HEK293 (cell line): Measurements from ENCODE around the gene CYB5R4.

ENCODE experiments used
- CTCF ChIA-PET: fragments of 350-600 bp; formaldehyde crosslinking; extraction: SDS; loops from one replicate; lab custom pipeline; 2021; ENCODE audit warnings: antibody characterized with exemption; lab: Yijun Ruan, JAX
- POLR2A ChIA-PET: fragments of 300-600 bp; formaldehyde crosslinking; extraction: SDS; loops from one replicate; lab custom pipeline; 2020; ENCODE audit warnings: antibody characterized with exemption, inconsistent platforms; lab: Yijun Ruan, JAX
- H3K27ac ChIP-seq: fragments of 200-500 bp; sonication (Bioruptor generic); 2 replicates; pipeline ENCODE4 v1.5.1; 2014; ENCODE audit warnings: low read depth, low read length, control low read depth, inconsistent platforms; ENCODE audit errors: extremely low read depth
- H3K36me3 ChIP-seq, 2 experiments: fragments of 200-500 bp in 1 of 2; sonication (Bioruptor generic) in 1 of 2; 1 replicate in 1 of 2; 2 replicates in 1 of 2; pipeline ENCODE4 v1.5.1; 2014 to 2017; ENCODE audit warnings: inconsistent platforms in 2 of 2, low read length in 2 of 2; ENCODE audit not compliant: control insufficient read depth in 2 of 2, insufficient read depth in 1 of 2
- H3K4me1 ChIP-seq: fragments of 200-500 bp; sonication (Bioruptor generic); 2 replicates; pipeline ENCODE4 v1.5.1; 2014; ENCODE audit warnings: mild to moderate bottlenecking, low read length, inconsistent platforms; ENCODE audit not compliant: control insufficient read depth, insufficient read depth
- H3K4me3 ChIP-seq: 2 replicates; pipeline ENCODE4 v1.5.1; 2011; ENCODE audit warnings: low read depth, mild to moderate bottlenecking, control low read depth, low read length, moderate library complexity
- H3K9me3 ChIP-seq: fragments of 200-500 bp; sonication (Bioruptor generic); 2 replicates; pipeline ENCODE4 v1.5.1; 2014; ENCODE audit warnings: low read depth, low read length, inconsistent platforms; ENCODE audit not compliant: control insufficient read depth, insufficient read depth
- EGR2 ChIP-seq: fragments of 450-650 bp; formaldehyde crosslinking; IDR thresholded peaks from 2 replicates; pipeline ENCODE4 v1.5.1; 2016; ENCODE audit warnings: low read depth, missing biosample characterization, missing genetic modification characterization
- GLI2 ChIP-seq: fragments of 450-650 bp; formaldehyde crosslinking; IDR thresholded peaks from 2 replicates; pipeline ENCODE4; 2017; ENCODE audit warnings: missing biosample characterization, missing genetic modification characterization, low read depth, borderline replicate concordance
- IKZF3 ChIP-seq: fragments of 450-650 bp; IDR thresholded peaks from 2 replicates; pipeline ENCODE4 v1.5.0; 2018; ENCODE audit warnings: missing biosample characterization, mild to moderate bottlenecking, missing genetic modification characterization, moderate library complexity
- MZF1 ChIP-seq: fragments of 450-650 bp; formaldehyde crosslinking; IDR thresholded peaks from 2 replicates; pipeline ENCODE4 v1.5.1; 2017; ENCODE audit warnings: missing biosample characterization, missing genetic modification characterization, borderline replicate concordance
- PATZ1 ChIP-seq: fragments of 450-650 bp; formaldehyde crosslinking; IDR thresholded peaks from 2 replicates; pipeline ENCODE4 v1.5.1; 2016; ENCODE audit warnings: missing biosample characterization, missing genetic modification characterization
- SP7 ChIP-seq: fragments of 450-650 bp; formaldehyde crosslinking; IDR thresholded peaks from 2 replicates; pipeline ENCODE4 v1.5.1; 2016; ENCODE audit warnings: missing biosample characterization, missing genetic modification characterization
- WT1 ChIP-seq: fragments of 450-650 bp; formaldehyde crosslinking; IDR thresholded peaks from 2 replicates; pipeline ENCODE4 v1.5.1; 2016; ENCODE audit warnings: missing biosample characterization, missing genetic modification characterization
- ZBTB17 ChIP-seq: fragments of 450-650 bp; formaldehyde crosslinking; IDR thresholded peaks from 2 replicates; pipeline ENCODE4 v1.5.1; 2016; ENCODE audit warnings: missing biosample characterization, missing genetic modification characterization
- ZBTB8A ChIP-seq: fragments of 450-650 bp; formaldehyde crosslinking; IDR thresholded peaks from 2 replicates; pipeline ENCODE4 v1.5.1; 2016; ENCODE audit warnings: missing biosample characterization, missing genetic modification characterization
- ZFP41 ChIP-seq: fragments of 450-650 bp; formaldehyde crosslinking; IDR thresholded peaks from 2 replicates; pipeline ENCODE4 v1.5.1; 2016; ENCODE audit warnings: missing biosample characterization, missing genetic modification characterization, borderline replicate concordance
- ZNF184 ChIP-seq: fragments of 450-650 bp; IDR thresholded peaks from 2 replicates; pipeline ENCODE4 v1.5.1; 2018; ENCODE audit warnings: missing biosample characterization, mild to moderate bottlenecking, missing genetic modification characterization
- ZNF202 ChIP-seq: fragments of 450-650 bp; formaldehyde crosslinking; IDR thresholded peaks from 2 replicates; pipeline ENCODE4 v1.5.1; 2016; ENCODE audit warnings: missing biosample characterization, missing genetic modification characterization, borderline replicate concordance
- ZNF302 ChIP-seq: fragments of 450-650 bp; formaldehyde crosslinking; IDR thresholded peaks from 2 replicates; pipeline ENCODE4 v1.5.1; 2016; ENCODE audit warnings: missing biosample characterization, missing genetic modification characterization, low read depth
- ZNF398 ChIP-seq: fragments of 450-650 bp; formaldehyde crosslinking; IDR thresholded peaks from 2 replicates; pipeline ENCODE4 v1.5.1; 2017; ENCODE audit warnings: missing biosample characterization, missing genetic modification characterization
- ZNF404 ChIP-seq: fragments of 450-650 bp; formaldehyde crosslinking; IDR thresholded peaks from 2 replicates; pipeline ENCODE4 v1.5.1; 2017; ENCODE audit warnings: missing biosample characterization, missing genetic modification characterization
- ZNF433 ChIP-seq: fragments of 450-650 bp; formaldehyde crosslinking; IDR thresholded peaks from 2 replicates; pipeline ENCODE4 v1.5.1; 2016; ENCODE audit warnings: missing biosample characterization, missing genetic modification characterization, low read depth
- ZNF529 ChIP-seq: fragments of 450-650 bp; formaldehyde crosslinking; IDR thresholded peaks from 2 replicates; pipeline ENCODE4 v1.5.1; 2017; ENCODE audit warnings: missing genetic modification characterization, missing biosample characterization; ENCODE audit not compliant: insufficient replicate concordance
- ZNF610 ChIP-seq: fragments of 450-650 bp; formaldehyde crosslinking; IDR thresholded peaks from 2 replicates; pipeline ENCODE4 v1.5.1; 2016; ENCODE audit warnings: missing biosample characterization, missing genetic modification characterization, borderline replicate concordance

Gene CYB5R4

DNA sequence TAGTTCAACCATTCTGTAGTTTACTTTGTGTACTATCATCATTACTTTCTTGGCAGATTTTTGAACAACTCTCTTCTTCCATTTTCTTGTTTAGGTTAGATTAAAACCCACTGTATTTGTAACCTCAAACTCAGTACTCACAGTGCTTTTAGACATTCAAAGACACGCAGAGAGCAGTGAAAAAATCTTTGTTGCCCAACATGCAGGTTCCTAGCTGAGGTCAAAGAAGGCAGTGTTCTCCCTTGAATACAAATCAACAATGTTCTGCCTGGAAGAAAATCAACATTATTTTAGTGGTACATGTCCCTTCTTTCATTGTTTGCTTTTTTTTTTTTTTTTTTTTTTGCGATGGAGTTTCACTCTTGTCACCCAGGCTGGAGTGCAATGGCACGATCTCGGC lies 11.2 kb downstream of the CYB5R4 start (continued):
- no peak for TF ChIP-seq ZNF610
- TF ChIP-seq, all 188 proteins: peak for 0

DNA sequence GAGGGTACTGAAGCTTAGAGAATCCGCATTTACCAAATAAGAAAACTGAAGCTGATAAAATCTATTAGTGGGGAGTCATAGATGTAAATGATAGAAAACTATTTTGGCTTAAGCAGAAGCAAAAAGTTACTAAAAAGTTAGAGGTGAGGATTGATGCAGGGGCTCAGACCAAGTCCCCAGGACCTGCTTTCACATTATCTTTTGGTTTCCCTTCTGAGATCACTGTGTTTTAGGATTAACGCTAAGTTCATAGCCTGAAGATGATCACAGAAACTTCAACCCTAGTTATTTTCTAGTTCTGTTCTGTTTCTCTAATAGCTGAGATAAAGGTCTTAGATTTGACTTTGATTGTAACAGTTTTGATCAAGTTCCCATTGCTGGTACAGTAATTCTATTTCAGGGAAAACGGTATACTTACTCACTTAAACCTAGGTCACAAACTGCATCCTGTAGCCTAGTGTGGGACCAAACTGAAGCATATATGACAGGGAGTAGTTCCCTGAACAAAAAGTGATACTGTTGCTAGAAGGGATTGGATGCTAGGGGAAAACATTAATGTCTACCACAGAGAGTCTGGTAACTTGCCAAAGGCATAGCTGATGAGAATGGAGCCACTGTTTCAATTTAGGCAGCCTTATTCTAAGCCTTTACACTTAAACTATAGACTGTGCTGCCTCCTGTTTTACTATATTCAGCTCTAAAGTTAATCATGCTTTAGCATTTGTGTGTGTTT lies 13.1 kb downstream of the CYB5R4 start:
- Histone ChIP-seq H3K4me1 (no peaks in the 10 kb centered on the region), H3K27ac (no peak overlapping the region), H3K4me3 (no peak overlapping the region), H3K9me3 (no peaks in the 10 kb centered on the region), H3K36me3 (peaks cover 0 to 5% of the 10 kb centered on the region in 2 experiments; a peak in 2 of 3 replicates)
- ChIA-PET POLR2A (interaction anchor here (0.7 kb wide), 1 partner anchor 643 kb away, joined by 3 read pairs; no protein-coding TSS in a partner anchor), CTCF (interaction anchor here (1.4 kb wide), 1 partner anchor 13 kb away, joined by 5 read pairs; the partner anchor contains the start of gene CYB5R4)
- TF ChIP-seq ZFP41 (tag by site-specific recombination) (no peak), ZNF529 (tag by site-specific recombination) (no peak), ZBTB17 (peak; percentile 47; the same call in 1 of the 2 replicates), ZNF398 (tag by site-specific recombination) (no peak)

DNA sequence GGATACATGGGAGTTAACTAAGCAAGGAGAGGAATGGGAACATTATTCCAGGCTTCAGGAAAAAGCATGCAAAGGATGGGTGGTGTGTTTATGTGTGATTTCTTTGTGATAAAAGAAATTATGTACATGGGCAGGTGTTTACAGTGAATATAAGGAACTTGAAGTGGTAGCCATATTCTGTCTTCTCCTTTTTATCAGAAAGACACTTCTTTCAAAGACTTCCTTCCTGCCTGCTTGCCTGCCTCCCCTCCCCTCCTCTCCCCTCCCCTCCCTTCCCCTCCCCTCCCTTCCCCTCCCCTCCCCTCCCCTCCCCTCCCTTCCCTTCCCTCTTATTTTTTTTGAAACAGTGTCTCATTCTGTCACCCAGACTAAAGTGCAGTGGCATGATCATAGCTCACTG lies 14.4 kb downstream of the CYB5R4 start:
- H3K27ac ChIP-seq = no peak overlapping the region
- TF ChIP-seq ZNF302 (tag by site-specific recombination) = no peak
- TF ChIP-seq, all 188 proteins: peak for 0
- H3K4me3 ChIP-seq = no peak overlapping the region
- POLR2A ChIA-PET = interaction anchor here (0.6 kb wide), 1 partner anchor 14 kb away, joined by 7 read pairs; no protein-coding TSS in a partner anchor
- CTCF ChIA-PET = interaction anchor here (1.2 kb wide), 1 partner anchor 347 kb away, joined by 3 read pairs; no protein-coding TSS in a partner anchor
- no peaks in the 10 kb centered on the region for H3K4me1 ChIP-seq
- H3K9me3 ChIP-seq = no peaks in the 10 kb centered on the region
- no peaks in the 10 kb centered on the region; a peak in 1 of 3 replicates for H3K36me3 ChIP-seq

- no peak overlapping the region for H3K27ac ChIP-seq
- no peaks in the 10 kb centered on the region for H3K9me3 ChIP-seq
- H3K36me3 ChIP-seq = no peaks in the 10 kb centered on the region; a peak in 1 of 3 replicates
- ChIA-PET POLR2A (no interaction called here), CTCF (no interaction called here)
- TF ChIP-seq ZNF184 (tag by site-specific recombination) = no peak
- no peak for TF ChIP-seq PATZ1 (tag by site-specific recombination)
- TF ChIP-seq ZNF433 (tag by site-specific recombination) = no peak
- no peak for TF ChIP-seq IKZF3 (tag by site-specific recombination)
- no peak for TF ChIP-seq ZBTB8A (tag by site-specific recombination)
- TF ChIP-seq GLI2 (tag by site-specific recombination) = no peak
- no peak for TF ChIP-seq SP7 (tag by site-specific recombination)
- TF ChIP-seq MZF1 = no peak
- TF ChIP-seq EGR2 (tag by site-specific recombination) = no peak
- TF ChIP-seq WT1 (tag by site-specific recombination) = no peak
- no peak for TF ChIP-seq ZNF202 (tag by site-specific recombination)
- no peak for TF ChIP-seq ZNF404 (tag by site-specific recombination)
- no peaks in the 10 kb centered on the region for H3K4me1 ChIP-seq
- no peak overlapping the region for H3K4me3 ChIP-seq
These were observed 16.4 kb downstream of the CYB5R4 start for GRCh38 chr6:83875843-83876242.
